Superior temporal gyrus (tissue), 1 donor: ENCODE results near the gene KRTAP5-2.
A peak's percentile ranks its signal among the peaks of the same experiment; 100 is the strongest.

Experiments used
- DNase-seq: peaks from one replicate; pipeline ENCODE4 v3.0.0-alpha.2; 2016; ENCODE audit errors: extremely low spot score

KRTAP5-2 gene

GRCh38 chr11:1567721-1568100 lies 30.4 kb downstream of the KRTAP5-2 start:
- no peak for DNase-seq

DNA sequence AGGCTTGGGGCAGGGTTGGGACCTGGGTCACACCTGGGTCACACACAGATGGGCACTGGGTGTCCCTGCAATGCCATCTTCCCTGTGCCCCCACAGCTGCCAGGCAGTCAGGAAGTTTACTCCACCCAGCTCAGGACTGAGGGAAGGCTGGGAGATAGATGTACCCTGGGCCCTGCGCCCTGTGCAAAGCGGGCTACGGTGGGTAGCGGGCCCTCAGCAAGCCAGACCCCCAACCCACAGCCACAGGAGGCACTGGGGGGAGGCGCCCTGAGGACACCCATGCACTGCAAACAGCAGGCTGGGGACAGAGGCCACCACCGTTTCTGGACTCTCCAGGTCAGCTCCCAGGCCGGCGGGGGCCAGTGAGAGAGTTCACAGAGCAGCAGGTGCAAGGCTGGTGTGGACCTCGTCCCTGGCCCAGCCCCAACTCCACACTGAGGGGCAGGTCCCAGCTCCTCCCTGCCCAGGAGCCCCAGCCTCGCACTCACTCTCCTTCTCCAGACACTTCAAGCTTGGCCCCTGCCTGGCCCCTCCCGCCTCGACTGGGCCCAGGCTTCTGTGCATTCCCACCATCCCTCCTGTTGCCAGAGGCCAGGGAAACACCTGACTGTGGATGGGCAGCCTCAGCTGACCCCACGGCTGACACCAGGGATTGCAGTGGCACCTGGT lies 30.9 kb downstream of the KRTAP5-2 start:
- no peak for DNase-seq

- no peak for DNase-seq
Measured at GRCh38 chr11:1566381-1567051, 31.6 kb downstream of the KRTAP5-2 start.

GRCh38 chr11:1565904-1566247 lies 32.2 kb downstream of the KRTAP5-2 start:
- no peak for DNase-seq

DNA sequence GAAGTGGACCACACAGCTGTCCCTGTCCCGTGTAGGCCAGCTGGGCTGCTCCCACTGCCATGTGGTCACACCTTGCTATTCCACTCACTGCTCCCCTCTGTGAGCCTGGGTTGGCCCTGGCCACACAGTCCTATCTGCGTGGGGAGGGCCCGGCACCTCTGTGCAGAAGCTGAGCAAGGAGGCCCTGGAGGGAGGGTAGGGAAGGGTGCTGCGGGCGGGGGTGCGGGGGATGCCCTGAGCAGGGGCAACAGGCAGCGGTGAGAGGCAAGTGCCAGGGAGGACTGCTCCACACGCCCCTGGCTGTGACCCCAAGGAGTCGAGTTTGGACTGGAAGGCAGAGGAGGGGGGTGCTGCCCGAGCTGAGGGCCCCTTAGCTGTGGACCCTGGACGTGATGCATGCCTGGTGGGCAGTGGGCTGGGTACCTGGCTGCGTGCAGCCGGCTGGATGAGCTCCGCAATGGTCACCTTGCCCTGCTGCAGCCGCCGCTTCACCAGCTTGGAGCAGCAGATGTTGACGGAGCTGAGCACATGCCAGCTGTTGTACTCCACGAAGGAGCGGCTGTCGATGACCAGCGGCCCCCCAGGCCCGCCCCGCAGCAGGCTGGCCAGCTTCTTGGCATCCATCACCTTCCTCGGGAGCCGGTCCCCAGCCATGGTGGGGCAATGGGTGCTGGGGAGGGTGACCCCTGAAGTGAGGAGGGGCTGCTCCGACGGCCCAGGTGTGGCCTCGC lies 32.8 kb downstream of the KRTAP5-2 start:
- DNase-seq = no peak

DNA sequence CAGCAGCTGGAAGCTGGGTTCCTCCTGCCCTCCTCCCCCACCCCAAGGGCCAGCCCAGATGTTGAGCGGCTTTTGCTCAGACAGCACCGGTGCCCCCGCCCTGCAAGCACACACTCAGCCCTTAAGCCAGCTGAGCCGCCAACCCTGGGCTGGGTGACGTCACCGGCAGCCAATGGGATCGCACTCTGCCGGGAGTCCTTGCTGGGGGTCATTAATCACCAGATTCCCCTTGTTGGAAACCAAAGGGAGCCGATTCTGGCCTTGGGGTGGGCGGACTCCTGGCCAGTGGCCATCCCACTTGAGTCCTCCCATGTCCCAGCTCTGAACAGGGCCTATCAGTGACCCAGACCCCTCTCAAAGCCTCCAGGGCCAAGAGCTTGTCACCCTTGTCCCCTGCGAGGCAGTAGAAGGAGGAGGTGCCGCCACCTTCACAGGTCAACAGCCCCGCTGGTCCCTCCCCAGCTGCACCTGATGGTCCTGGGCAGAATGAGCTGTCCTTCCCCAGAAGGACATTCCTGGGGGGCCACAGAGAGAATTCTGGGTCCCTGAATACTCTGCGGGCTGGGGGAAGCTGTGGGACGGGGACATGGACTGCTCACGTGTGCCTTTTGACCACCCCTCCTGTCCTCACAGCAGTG lies 33.4 kb downstream of the KRTAP5-2 start:
- peak; percentile 60 for DNase-seq

DNA sequence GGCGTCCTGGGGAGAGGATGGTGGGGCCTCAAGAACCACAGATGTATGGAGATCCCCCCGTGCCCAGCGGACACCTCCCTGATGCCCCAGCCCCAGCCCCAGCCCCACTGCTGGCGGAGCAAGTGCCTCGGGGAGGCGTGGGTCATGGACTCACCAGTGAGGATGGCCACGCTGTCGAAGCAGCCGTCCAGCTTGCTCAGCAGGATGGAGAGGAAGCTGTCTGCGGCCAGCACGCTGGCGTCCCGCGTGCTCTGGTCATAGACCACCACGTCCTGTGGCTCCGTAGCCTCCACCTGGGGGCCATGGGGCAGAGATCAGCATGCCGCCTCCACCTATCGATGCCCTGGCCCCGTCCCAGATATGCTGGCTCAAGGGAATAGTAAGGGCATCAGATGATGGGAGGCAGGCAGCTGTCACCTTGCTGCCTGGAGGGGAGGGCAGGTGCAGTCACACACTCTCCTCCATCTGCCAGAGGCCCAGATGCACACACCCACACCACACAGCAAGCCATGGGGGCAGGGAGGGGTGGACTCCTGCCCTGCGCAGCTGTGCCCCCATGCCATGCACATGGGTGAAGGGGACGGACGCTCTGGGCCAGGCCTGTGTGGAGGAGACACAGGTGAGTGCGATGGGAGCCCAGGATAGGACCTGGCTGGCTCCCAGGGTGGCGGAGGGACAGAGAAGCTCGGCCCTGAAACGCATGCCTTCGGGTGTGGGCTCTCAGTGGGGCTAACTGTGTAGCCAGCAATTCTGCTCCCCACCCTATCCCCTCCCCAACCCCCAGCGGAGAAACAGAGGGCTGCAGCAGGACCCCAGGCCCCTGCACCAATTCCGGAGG lies 34.2 kb downstream of the KRTAP5-2 start:
- no peak for DNase-seq

DNA sequence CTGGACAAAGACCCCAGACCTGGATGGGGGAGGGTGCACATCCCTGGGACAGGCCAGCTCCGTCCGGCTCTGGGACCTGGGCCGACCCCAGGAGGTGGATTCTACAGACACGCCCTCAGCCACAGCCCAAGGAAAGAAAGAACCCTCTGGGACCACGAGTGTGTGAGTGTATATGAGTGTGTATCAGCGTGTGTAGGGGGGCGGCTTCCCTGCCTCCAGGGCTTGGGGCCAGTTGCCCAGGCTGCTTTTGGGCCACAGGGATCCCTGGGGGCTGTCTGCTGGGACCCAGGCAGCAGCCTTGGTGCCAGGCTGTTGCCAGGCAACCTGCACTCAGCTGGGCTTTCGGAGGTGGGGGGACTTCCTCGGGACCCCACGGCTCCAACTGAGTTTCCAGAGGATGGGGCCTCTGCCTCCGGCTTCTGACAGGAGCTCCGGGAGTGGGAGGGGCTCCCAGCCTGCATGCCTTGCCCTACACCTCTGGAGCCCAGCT lies 34.9 kb downstream of the KRTAP5-2 start:
- no peak for DNase-seq

DNA sequence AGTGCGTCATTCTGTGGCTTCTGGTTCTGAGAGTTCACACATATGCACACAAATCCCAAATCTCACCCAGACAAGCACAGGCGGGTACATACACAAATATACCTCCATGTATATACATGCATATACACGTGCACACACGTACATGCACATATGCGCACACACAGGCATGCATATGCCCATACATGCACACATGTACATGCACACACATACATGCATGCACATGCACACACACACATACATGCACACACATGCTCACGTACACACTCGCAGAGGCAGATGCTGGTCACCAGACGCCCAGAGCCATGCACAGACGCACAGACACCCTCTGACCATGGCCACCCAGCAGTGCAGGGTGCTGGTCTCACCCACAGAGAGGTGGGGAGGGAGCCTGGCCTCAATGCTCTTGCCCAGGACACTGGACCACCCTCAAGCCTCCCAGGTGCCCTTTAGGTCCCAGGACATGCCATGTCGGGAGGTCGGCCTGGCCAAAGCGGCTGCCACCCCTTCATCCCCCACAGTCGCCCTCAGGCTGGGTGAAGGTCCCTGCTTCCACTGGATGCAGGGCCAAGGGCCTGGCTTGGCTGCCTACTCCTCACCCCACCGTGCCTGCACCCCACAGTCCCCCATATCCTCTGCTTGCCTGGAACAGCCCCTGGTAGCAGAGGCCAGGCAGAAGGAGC lies 35.5 kb downstream of the KRTAP5-2 start:
- DNase-seq = no peak

GRCh38 chr11:1561955-1562354 lies 36.1 kb downstream of the KRTAP5-2 start:
- DNase-seq = no peak

DNA sequence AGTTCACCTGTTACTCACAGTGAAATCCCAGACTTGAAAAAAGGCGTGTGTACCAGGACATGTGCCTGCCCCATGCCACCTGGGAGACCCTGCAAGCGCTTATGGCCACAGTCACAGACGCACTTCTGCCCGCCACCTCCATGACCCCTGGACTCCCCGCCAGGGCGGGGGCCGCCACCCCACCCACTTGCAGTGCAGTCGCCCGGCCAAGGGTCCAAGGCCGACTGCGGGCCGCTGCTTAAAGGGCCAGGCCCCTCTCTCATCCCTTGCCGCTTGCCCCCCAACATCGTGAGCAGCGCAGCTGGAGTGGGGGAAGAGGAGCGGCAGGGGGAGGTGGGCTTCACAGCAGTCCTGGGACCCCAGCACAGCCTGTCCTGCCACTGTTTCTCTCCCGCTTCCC lies 36.8 kb downstream of the KRTAP5-2 start:
- DNase-seq = no peak

GRCh38 chr11:1560649-1561251 lies 37.3 kb downstream of the KRTAP5-2 start:
- DNase-seq = no peak

DNA sequence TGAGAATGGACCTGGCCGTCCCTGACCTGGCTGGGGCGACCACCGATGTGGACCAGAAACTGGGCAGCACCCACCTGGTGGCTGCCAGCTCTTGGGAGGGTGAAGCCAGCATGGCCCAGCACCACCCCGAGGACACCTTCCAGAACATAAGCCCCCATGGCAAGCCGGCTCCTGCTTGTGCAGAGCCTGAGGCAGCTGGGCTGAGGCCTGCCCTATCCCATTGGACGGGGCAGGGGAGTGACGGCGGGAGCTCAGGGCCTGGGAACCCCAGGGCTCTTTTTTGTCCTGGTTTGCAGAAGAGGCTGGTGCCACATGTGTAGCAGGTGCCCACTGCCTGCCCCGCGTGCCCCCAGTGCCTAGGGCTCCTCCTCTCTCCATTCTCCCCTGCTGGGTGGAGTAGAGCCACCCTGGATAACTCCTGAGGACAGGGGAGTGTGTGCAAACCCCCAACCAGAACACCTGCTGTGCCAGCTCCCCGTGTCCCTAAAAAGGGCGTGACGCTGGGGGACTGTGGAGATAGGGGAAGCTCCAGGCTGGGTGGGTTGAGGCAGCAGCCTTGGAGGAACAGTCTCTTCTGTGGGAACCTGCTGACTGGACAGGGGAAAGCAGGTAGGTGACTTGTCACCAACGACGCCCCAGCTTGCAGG lies 38.0 kb downstream of the KRTAP5-2 start:
- DNase-seq = no peak

GRCh38 chr11:1559111-1559951 lies 38.8 kb downstream of the KRTAP5-2 start:
- DNase-seq = peak; percentile 93

DNA sequence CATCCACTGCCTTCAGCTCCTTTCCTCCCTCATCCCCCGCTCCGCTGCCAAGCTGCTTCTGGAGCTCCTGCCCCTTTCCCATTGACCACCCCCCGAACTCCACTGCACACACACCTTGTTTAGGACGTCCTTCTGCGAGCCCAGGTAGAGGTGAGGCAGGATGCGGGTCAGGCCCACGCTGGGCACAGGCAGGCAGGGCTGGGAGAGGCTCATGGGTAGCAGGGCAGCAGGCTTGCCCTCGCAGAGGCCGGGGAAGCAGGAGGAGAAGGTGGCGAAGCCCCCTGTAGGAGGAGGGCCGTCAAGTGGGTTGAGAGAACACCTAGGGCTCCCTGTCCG lies 39.4 kb downstream of the KRTAP5-2 start:
- no peak for DNase-seq

GRCh38 chr11:1557904-1558774 lies 40.0 kb downstream of the KRTAP5-2 start:
- no peak for DNase-seq

GRCh38 chr11:1557051-1557884 lies 40.8 kb downstream of the KRTAP5-2 start:
- no peak for DNase-seq
